ENCODE measurements around the gene MAP4K4.

MAP4K4 gene

GRCh38 chr2:101741775-101742520, 44.4 kb downstream of the MAP4K4 start:
- in situ Hi-C loops (cut with HindIII; ENCODE audit: low pct_ligation_motif_present, low sequenced_read_pairs): no loop called here
- no peak overlapping the region for H3K4me3 ChIP-seq (ENCODE audit: low read depth, low read length)
- TF ChIP-seq, protein P1, sequence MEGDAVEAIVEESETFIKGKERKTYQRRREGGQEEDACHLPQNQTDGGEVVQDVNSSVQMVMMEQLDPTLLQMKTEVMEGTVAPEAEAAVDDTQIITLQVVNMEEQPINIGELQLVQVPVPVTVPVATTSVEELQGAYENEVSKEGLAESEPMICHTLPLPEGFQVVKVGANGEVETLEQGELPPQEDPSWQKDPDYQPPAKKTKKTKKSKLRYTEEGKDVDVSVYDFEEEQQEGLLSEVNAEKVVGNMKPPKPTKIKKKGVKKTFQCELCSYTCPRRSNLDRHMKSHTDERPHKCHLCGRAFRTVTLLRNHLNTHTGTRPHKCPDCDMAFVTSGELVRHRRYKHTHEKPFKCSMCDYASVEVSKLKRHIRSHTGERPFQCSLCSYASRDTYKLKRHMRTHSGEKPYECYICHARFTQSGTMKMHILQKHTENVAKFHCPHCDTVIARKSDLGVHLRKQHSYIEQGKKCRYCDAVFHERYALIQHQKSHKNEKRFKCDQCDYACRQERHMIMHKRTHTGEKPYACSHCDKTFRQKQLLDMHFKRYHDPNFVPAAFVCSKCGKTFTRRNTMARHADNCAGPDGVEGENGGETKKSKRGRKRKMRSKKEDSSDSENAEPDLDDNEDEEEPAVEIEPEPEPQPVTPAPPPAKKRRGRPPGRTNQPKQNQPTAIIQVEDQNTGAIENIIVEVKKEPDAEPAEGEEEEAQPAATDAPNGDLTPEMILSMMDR (IDR thresholded peaks at IDR 0.05; ENCODE audit: low read depth, low read length, missing control alignments): no peak
- no peaks in the 10 kb centered on the region for H3K27me3 ChIP-seq (replicated peaks)
- H3K27ac ChIP-seq: no peak overlapping the region
- no peak for DNase-seq
- H3K36me3 ChIP-seq (replicated peaks): no peaks in the 10 kb centered on the region

DNA sequence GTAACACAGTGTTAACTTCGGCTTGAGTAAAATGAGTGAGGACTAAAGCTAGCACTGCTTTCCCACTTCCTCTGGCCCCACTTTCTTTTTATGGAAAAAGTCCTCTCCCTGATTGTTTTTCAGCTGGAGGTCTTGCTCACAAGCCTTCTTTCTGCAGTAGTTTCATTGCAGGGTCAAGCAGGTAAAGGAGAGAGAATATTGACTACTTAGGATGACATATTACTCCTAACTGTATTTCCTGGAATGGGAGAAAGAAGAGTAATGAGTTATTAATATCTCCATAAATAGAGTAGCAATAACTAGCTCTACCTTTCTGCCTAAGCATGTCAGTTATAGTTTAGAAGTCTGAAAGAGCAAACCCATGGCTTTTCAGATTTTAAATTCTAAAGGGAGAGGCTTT, 45.0 kb downstream of the MAP4K4 start:
- no peaks in the 10 kb centered on the region for H3K36me3 ChIP-seq (replicated peaks)
- no peaks in the 10 kb centered on the region for H3K27me3 ChIP-seq (replicated peaks)
- in situ Hi-C loops (cut with HindIII; ENCODE audit: low pct_ligation_motif_present, low sequenced_read_pairs): no loop called here
- no peak for DNase-seq
- H3K4me3 ChIP-seq (ENCODE audit: low read depth, low read length): no peak overlapping the region
- TF ChIP-seq, protein P1 (IDR thresholded peaks at IDR 0.05; ENCODE audit: low read depth, low read length, missing control alignments): no peak
- no peak overlapping the region for H3K27ac ChIP-seq

DNA sequence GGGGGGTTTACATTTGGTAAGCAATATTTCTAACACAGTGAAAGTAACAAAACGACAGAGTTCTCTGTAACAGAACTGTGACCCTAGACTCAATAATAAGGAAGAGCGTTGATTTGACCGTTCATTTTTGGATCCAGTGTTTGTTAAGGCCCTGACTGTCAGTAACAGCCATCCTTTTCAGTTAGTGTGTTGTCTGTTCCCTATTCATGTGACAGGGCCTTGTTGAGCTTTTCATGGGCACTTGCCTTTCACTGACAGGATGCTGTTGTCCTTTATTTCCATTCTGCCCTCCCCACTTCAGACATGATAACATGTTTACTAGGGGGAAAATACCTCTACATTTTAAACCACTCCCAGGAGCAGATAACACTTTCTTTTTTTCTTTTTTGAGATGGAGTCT, 45.8 kb downstream of the MAP4K4 start:
- in situ Hi-C loops (cut with HindIII; ENCODE audit: low pct_ligation_motif_present, low sequenced_read_pairs): no loop called here
- Histone ChIP-seq H3K36me3 (replicated peaks) (no peaks in the 10 kb centered on the region), H3K27me3 (replicated peaks) (no peaks in the 10 kb centered on the region), H3K4me3 (ENCODE audit: low read depth, low read length) (no peak overlapping the region), H3K27ac (no peak overlapping the region)
- TF ChIP-seq, protein P1 (IDR thresholded peaks at IDR 0.05; ENCODE audit: low read depth, low read length, missing control alignments): no peak
- no peak for DNase-seq

GRCh38 chr2:101744832-101745231, 47.3 kb downstream of the MAP4K4 start:
- TF ChIP-seq, protein P1 (IDR thresholded peaks at IDR 0.05; ENCODE audit: low read depth, low read length, missing control alignments): no peak
- Histone ChIP-seq H3K36me3 (replicated peaks) (no peaks in the 10 kb centered on the region), H3K4me3 (ENCODE audit: low read depth, low read length) (no peak overlapping the region), H3K27ac (no peak overlapping the region), H3K27me3 (replicated peaks) (no peaks in the 10 kb centered on the region)
- in situ Hi-C loops (cut with HindIII; ENCODE audit: low pct_ligation_motif_present, low sequenced_read_pairs): no loop called here
- no peak for DNase-seq

- peak overlapping the region; percentile 74 for H3K27ac ChIP-seq
- peak; percentile 71 for DNase-seq
- H3K4me3 ChIP-seq (ENCODE audit: low read depth, low read length): no peak overlapping the region
- H3K27me3 ChIP-seq (replicated peaks): no peaks in the 10 kb centered on the region
- in situ Hi-C loops (cut with HindIII; ENCODE audit: low pct_ligation_motif_present, low sequenced_read_pairs): no loop called here
- TF ChIP-seq, protein P1 (IDR thresholded peaks at IDR 0.05; ENCODE audit: low read depth, low read length, missing control alignments): no peak
- H3K36me3 ChIP-seq (replicated peaks): no peaks in the 10 kb centered on the region
Observed at GRCh38 chr2:101745711-101746694, 48.5 kb downstream of the MAP4K4 start.

All from brain microvascular endothelial cell (primary cell).